ENCODE data around the gene CCDC78.

The CCDC78 gene

DNA sequence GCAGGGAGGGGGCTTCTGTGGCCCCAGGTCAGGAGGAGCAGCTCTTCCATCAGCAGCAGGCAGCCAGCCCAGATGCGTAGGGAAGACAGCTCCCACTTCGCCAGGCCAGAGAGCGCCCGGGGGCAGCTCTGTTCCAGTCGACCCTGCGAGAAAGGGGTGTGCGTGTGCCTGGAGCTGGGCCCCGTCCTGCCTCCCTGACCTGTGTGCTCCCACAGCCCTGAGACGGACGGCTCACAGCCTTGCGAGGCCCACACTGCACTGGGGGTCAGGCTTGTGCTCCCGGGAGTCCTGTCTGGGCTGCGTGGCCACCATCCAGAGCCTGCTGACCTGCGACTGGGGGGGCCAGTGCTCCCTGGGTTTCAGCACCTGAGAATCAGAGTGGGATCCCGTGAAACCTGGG, 33.8 kb upstream of the CCDC78 start:
- Histone ChIP-seq H3K9ac (ENCODE audit: low read length) (no peak overlapping the region), H3K36me3 (ENCODE audit: low read length) (no peaks in the 10 kb centered on the region), H3K9me3 (ENCODE audit: insufficient read depth, low read length) (no peaks in the 10 kb centered on the region)

DNA sequence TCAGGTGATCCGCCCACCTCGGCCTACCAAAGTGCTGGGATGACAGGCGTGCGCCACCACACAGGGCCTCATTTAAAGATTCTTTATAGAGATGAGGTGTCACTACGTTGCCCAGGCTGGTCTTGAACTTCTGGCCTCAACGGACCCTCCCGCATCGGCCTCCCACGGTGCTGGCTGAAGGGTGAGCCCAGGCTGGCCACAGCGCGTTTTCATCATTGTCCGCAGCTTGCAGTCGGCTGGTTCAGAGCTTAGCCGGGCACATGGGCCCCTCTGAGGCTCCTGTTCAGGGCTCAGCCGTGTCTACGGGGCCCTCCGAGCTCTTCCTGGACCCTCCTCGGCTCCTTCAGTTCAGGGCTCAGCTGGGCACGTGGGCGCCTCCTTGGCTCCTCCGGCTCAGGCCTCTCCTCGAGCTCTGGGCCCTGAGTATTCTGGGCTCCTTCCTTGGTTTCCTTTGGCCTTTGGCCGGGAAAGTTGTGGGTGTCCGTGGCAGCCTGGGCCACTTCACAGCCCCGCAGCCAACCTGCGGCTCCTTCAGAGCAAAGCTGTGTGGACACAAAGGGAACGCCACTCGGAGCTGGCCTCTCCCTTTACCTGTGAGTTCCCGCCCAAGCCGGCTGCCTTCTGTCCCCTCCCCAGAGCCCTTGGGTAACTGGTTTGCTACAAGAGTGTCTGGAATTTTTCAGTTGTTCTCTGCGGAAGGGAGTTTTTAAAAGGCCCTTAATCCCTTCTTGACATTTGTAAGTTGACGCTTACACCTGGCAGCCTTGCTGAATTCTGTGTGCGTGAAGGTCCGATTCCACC, 33.1 kb upstream of the CCDC78 start:
- Histone ChIP-seq H3F3A (ENCODE audit: insufficient read depth) (no peaks in the 10 kb centered on the region), H3K9me2 (replicated peaks; ENCODE audit: insufficient read depth, low read length) (no peaks in the 10 kb centered on the region), H3K27ac (ENCODE audit: low read depth, low read length) (no peak overlapping the region), H3K9ac (ENCODE audit: low read length) (no peak overlapping the region), H3K9me3 (ENCODE audit: insufficient read depth, low read length) (no peaks in the 10 kb centered on the region), H3K79me2 (ENCODE audit: insufficient read depth, low read length) (no peaks in the 10 kb centered on the region), H3K4me3 (ENCODE audit: insufficient read depth, low read length, poor library complexity, severe bottlenecking) (no peak overlapping the region), H3K36me3 (ENCODE audit: low read length) (no peaks in the 10 kb centered on the region), H3K4me2 (ENCODE audit: low read depth, low read length, poor library complexity, severe bottlenecking) (no peak overlapping the region), H3K27me3 (ENCODE audit: low read length) (no peaks in the 10 kb centered on the region), H4K20me1 (ENCODE audit: low read depth, low read length) (no peaks in the 10 kb centered on the region), H2AFZ (ENCODE audit: low read depth, low read length, severe bottlenecking) (no peak overlapping the region)
- TF ChIP-seq, protein P1, sequence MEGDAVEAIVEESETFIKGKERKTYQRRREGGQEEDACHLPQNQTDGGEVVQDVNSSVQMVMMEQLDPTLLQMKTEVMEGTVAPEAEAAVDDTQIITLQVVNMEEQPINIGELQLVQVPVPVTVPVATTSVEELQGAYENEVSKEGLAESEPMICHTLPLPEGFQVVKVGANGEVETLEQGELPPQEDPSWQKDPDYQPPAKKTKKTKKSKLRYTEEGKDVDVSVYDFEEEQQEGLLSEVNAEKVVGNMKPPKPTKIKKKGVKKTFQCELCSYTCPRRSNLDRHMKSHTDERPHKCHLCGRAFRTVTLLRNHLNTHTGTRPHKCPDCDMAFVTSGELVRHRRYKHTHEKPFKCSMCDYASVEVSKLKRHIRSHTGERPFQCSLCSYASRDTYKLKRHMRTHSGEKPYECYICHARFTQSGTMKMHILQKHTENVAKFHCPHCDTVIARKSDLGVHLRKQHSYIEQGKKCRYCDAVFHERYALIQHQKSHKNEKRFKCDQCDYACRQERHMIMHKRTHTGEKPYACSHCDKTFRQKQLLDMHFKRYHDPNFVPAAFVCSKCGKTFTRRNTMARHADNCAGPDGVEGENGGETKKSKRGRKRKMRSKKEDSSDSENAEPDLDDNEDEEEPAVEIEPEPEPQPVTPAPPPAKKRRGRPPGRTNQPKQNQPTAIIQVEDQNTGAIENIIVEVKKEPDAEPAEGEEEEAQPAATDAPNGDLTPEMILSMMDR (IDR thresholded peaks at IDR 0.05; ENCODE audit: insufficient read depth, low read length, poor library complexity, severe bottlenecking): no peak
- TF ChIP-seq EZH2phosphoT487 (conservative IDR thresholded peaks at IDR 0.05; ENCODE audit: low read length): no peak

More for the DNA sequence above, 33.8 kb upstream of the CCDC78 start:
- Histone ChIP-seq H3K4me3 (ENCODE audit: insufficient read depth, low read length, poor library complexity, severe bottlenecking) (no peak overlapping the region), H3F3A (ENCODE audit: insufficient read depth) (no peaks in the 10 kb centered on the region), H3K27ac (ENCODE audit: low read depth, low read length) (no peak overlapping the region), H4K20me1 (ENCODE audit: low read depth, low read length) (no peaks in the 10 kb centered on the region), H3K4me2 (ENCODE audit: low read depth, low read length, poor library complexity, severe bottlenecking) (no peak overlapping the region), H3K9me2 (replicated peaks; ENCODE audit: insufficient read depth, low read length) (no peaks in the 10 kb centered on the region), H2AFZ (ENCODE audit: low read depth, low read length, severe bottlenecking) (no peak overlapping the region), H3K79me2 (ENCODE audit: insufficient read depth, low read length) (no peaks in the 10 kb centered on the region), H3K27me3 (ENCODE audit: low read length) (no peaks in the 10 kb centered on the region)
- TF ChIP-seq EZH2phosphoT487 (conservative IDR thresholded peaks at IDR 0.05; ENCODE audit: low read length): no peak
- TF ChIP-seq, protein P1 (IDR thresholded peaks at IDR 0.05; ENCODE audit: insufficient read depth, low read length, poor library complexity, severe bottlenecking): no peak

DNA sequence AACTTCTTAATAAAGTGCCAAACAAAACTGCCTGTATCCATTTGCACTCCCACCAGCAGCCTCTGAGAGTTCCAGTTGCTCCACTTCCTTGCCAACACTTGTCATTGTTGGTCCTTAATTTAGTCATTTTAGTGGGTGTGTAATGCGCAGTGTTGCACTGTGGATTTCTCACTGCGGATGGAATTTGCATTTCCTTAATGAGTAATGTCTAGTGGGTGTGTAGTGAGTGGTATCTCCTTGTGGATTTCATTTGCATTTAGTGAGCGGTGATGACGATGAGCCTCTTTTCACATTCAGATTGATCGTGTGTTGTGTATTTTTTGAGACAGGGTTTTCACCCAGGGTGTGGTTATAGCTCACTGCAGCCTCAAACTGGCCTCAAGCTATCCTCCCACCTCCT, 30.2 kb upstream of the CCDC78 start:
- no peaks in the 10 kb centered on the region for H4K20me1 ChIP-seq (ENCODE audit: low read depth, low read length)
- no peaks in the 10 kb centered on the region for H3F3A ChIP-seq (ENCODE audit: insufficient read depth)
- H3K36me3 ChIP-seq (ENCODE audit: low read length): no peaks in the 10 kb centered on the region
- H3K27me3 ChIP-seq (ENCODE audit: low read length): no peaks in the 10 kb centered on the region
- H3K4me3 ChIP-seq (ENCODE audit: insufficient read depth, low read length, poor library complexity, severe bottlenecking): no peak overlapping the region
- H2AFZ ChIP-seq (ENCODE audit: low read depth, low read length, severe bottlenecking): no peak overlapping the region
- no peak overlapping the region for H3K9ac ChIP-seq (ENCODE audit: low read length)
- no peaks in the 10 kb centered on the region for H3K9me2 ChIP-seq (replicated peaks; ENCODE audit: insufficient read depth, low read length)
- no peaks in the 10 kb centered on the region for H3K9me3 ChIP-seq (ENCODE audit: insufficient read depth, low read length)
- no peaks in the 10 kb centered on the region for H3K79me2 ChIP-seq (ENCODE audit: insufficient read depth, low read length)
- no peak for TF ChIP-seq EZH2phosphoT487 (conservative IDR thresholded peaks at IDR 0.05; ENCODE audit: low read length)
- TF ChIP-seq, protein P1 (IDR thresholded peaks at IDR 0.05; ENCODE audit: insufficient read depth, low read length, poor library complexity, severe bottlenecking): no peak
- H3K27ac ChIP-seq (ENCODE audit: low read depth, low read length): no peak overlapping the region
- H3K4me2 ChIP-seq (ENCODE audit: low read depth, low read length, poor library complexity, severe bottlenecking): no peak overlapping the region
